Measurements from ENCODE around the gene SRGAP1.

SRGAP1 gene

DNA sequence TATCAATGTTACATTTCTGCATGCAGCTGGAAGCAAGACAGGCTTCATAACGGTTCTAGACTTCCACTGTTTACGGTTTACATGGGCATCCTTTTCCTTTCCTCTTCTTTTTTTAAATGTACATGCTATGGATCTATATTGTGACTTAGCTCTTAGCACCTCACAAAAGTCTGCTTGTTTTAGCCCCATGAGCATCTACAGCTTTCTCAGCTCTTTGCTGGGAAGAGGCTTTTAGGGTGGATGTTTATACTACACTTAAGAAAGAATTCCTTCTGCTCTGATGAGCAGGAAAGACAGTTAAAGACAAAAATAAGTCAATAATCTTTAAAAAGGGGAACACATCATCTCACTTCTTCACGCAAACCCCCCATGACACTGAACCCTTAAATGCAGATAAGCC lies 326.2 kb downstream of the SRGAP1 start:
- no peaks in the 10 kb centered on the region for H3K36me3 ChIP-seq (ENCODE audit: control insufficient read depth in 2 of 2, insufficient read depth in 1 of 2, low read length in 2 of 2)
- no peak for TF ChIP-seq ZNF433 (tag by site-specific recombination; IDR thresholded peaks at IDR 0.05; ENCODE audit: low read depth)
- TF ChIP-seq ZNF677 (tag by site-specific recombination; IDR thresholded peaks at IDR 0.05), result no peak
- no peak for TF ChIP-seq ZNF560 (tag by site-specific recombination; IDR thresholded peaks at IDR 0.05; ENCODE audit: borderline replicate concordance)
- no peak for TF ChIP-seq ZNF423 (tag by site-specific recombination; IDR thresholded peaks at IDR 0.05)
- TF ChIP-seq ZNF274 (IDR thresholded peaks at IDR 0.05; ENCODE audit: low read length), result no peak
- TF ChIP-seq ZNF274 (tag by site-specific recombination; IDR thresholded peaks at IDR 0.05; ENCODE audit: borderline replicate concordance), result no peak
- no peak for TF ChIP-seq ZNF394 (tag by site-specific recombination; IDR thresholded peaks at IDR 0.05; ENCODE audit: borderline replicate concordance)
- no peak for TF ChIP-seq ZFP69B (tag by site-specific recombination; IDR thresholded peaks at IDR 0.05)
- no peak for TF ChIP-seq ZNF707 (tag by site-specific recombination; IDR thresholded peaks at IDR 0.05)
- no peak for TF ChIP-seq ZSCAN30 (tag by site-specific recombination; IDR thresholded peaks at IDR 0.05)
- TF ChIP-seq GLIS2 (tag by site-specific recombination; IDR thresholded peaks at IDR 0.05), result no peak
- ChIA-PET POLR2A (no interaction called here), CTCF (no interaction called here)
- no peak overlapping the region for H3K4me3 ChIP-seq (ENCODE audit: low read depth, low read length)
- 0 out of 2 replicates have a peak, but pooled peaks cover 2% of the 10 kb centered on the region for H3K4me1 ChIP-seq (ENCODE audit: control insufficient read depth, insufficient read depth, low read length)
- H3K9me3 ChIP-seq (ENCODE audit: control insufficient read depth, insufficient read depth, low read depth, low read length), result no peaks in the 10 kb centered on the region
- no peak overlapping the region for H3K27ac ChIP-seq (ENCODE audit: extremely low read depth, low read depth, low read length)

DNA sequence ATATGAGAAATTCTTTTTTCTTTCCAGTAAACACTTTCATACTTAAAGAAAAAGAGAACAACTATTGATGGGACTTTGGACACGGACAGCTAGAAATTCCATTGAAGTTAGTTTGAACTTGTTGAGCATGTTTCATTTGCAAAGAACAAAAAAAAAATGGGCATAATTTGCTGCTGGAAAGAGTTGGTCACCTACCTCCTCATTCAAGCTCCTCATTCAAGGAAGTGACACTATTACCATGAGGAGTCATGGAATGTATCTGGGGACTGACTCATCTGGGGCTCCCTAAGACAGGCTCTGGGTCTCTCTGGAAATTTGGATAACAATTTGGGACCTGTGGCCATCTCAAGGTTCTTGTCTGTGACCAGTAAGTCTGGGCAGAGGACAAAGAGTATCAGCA lies 327.2 kb downstream of the SRGAP1 start:
- CTCF ChIA-PET, result interaction anchor here (0.6 kb wide), 1 partner anchor 649 kb away, joined by 3 read pairs; no protein-coding TSS in a partner anchor
- POLR2A ChIA-PET, result no interaction called here
- H3K4me1 ChIP-seq (ENCODE audit: control insufficient read depth, insufficient read depth, low read length), result 0 out of 2 replicates have a peak, but pooled peaks cover 2% of the 10 kb centered on the region
- H3K36me3 ChIP-seq (ENCODE audit: control insufficient read depth in 2 of 2, insufficient read depth in 1 of 2, low read length in 2 of 2), result no peaks in the 10 kb centered on the region
- H3K4me3 ChIP-seq (ENCODE audit: low read depth, low read length), result no peak overlapping the region
- no peak overlapping the region for H3K27ac ChIP-seq (ENCODE audit: extremely low read depth, low read depth, low read length)
- no peaks in the 10 kb centered on the region for H3K9me3 ChIP-seq (ENCODE audit: control insufficient read depth, insufficient read depth, low read depth, low read length)
- no peak for TF ChIP-seq ZNF585B (tag by site-specific recombination; IDR thresholded peaks at IDR 0.05)
- TF ChIP-seq ZNF747 (tag by site-specific recombination; IDR thresholded peaks at IDR 0.05), result no peak
- TF ChIP-seq ZNF596 (tag by site-specific recombination; IDR thresholded peaks at IDR 0.05), result no peak
- TF ChIP-seq ZNF549 (tag by site-specific recombination; IDR thresholded peaks at IDR 0.05), result no peak
- TF ChIP-seq ZSCAN30 (tag by site-specific recombination; IDR thresholded peaks at IDR 0.05), result no peak
- no peak for TF ChIP-seq ZNF404 (tag by site-specific recombination; IDR thresholded peaks at IDR 0.05)
- no peak for TF ChIP-seq PRDM2 (tag by site-specific recombination; IDR thresholded peaks at IDR 0.05; ENCODE audit: borderline replicate concordance)
- TF ChIP-seq ZNF530 (tag by site-specific recombination; IDR thresholded peaks at IDR 0.05; ENCODE audit: low read depth), result no peak
- TF ChIP-seq ZNF514 (tag by site-specific recombination; IDR thresholded peaks at IDR 0.05), result no peak
- TF ChIP-seq ZNF398 (tag by site-specific recombination; IDR thresholded peaks at IDR 0.05), result no peak
